Stimulated activated CD8-positive, alpha-beta memory T cell treated with anti-CD3 and anti-CD28 coated beads, Interleukin-12 subunit alpha, Interleukin-12 subunit beta, amount 100 ng/mL, for 1 hour (primary cell): ENCODE results near the gene FGD3.
"Not testable (repeated sequence)": the region's sequence is repeated elsewhere in the genome, so short reads cannot be mapped to it uniquely, and the experiment has no call there.

Experiments
- DNase-seq: peaks from one replicate; pipeline ENCODE4 v3.0.0-alpha.2; 2020; ENCODE audit warnings: low read depth

FGD3 gene

GRCh38 chr9:92947268-92948037 lies at the start of gene FGD3:
Gene FGD3 (plus strand): TSS chr9:92947523. CDS start chr9:92976257, 28,734 bp downstream.
- DNase-seq, result no peak

- not testable (repeated sequence) for DNase-seq
Measured at GRCh38 chr9:92905137-92905536, 42.2 kb upstream of the FGD3 start.

GRCh38 chr9:92911511-92912475 lies 35.5 kb upstream of the FGD3 start:
- DNase-seq, result no peak

- no peak for DNase-seq
Measured at GRCh38 chr9:92917176-92917800, 30.0 kb upstream of the FGD3 start.

- DNase-seq, result no peak
Measured at GRCh38 chr9:92920437-92920836, 26.9 kb upstream of the FGD3 start.

GRCh38 chr9:92931606-92932005 lies 15.7 kb upstream of the FGD3 start:
- no peak for DNase-seq

- DNase-seq, result no peak
Measured at GRCh38 chr9:92934321-92934720, 13.0 kb upstream of the FGD3 start.

GRCh38 chr9:92938025-92938424 lies 9.3 kb upstream of the FGD3 start:
- DNase-seq, result no peak

GRCh38 chr9:92941861-92942260 lies 5.5 kb upstream of the FGD3 start:
- no peak for DNase-seq

- DNase-seq, result no peak
Measured at GRCh38 chr9:92942688-92943616, 4.4 kb upstream of the FGD3 start.

GRCh38 chr9:92944921-92945320 lies 2.4 kb upstream of the FGD3 start:
- no peak for DNase-seq

- DNase-seq, result no peak
Measured at GRCh38 chr9:92945796-92946195, 1.5 kb upstream of the FGD3 start.

GRCh38 chr9:92948038-92948534 lies 763 bp downstream of the FGD3 start:
- DNase-seq, result no peak

- no peak for DNase-seq
Measured at GRCh38 chr9:92948632-92949031, 1.3 kb downstream of the FGD3 start.

- DNase-seq, result no peak
Measured at GRCh38 chr9:92949266-92949982, 2.1 kb downstream of the FGD3 start.

GRCh38 chr9:92950359-92950955 lies 3.1 kb downstream of the FGD3 start:
- DNase-seq, result no peak

GRCh38 chr9:92952906-92953610 lies 5.7 kb downstream of the FGD3 start:
- no peak for DNase-seq

- DNase-seq, result peak; percentile 69
Measured at GRCh38 chr9:92954049-92954861, 6.9 kb downstream of the FGD3 start.

GRCh38 chr9:92954886-92955285 lies 7.6 kb downstream of the FGD3 start:
- DNase-seq, result no peak
